ENCODE measurements around the gene ELP5.

- no peak for TF ChIP-seq CTCF (IDR thresholded peaks at IDR 0.05)
- no peak for TF ChIP-seq ZFX (IDR thresholded peaks at IDR 0.05; ENCODE audit: borderline replicate concordance)
These were observed 31.6 kb downstream of the ELP5 start for GRCh38 chr17:7283471-7284216.

Data from 22Rv1 (cell line).